ENCODE results near the gene EVX1.

Gene EVX1

GRCh38 chr7:27197137-27198042, 45.2 kb upstream of the EVX1 start:
- in situ Hi-C loops (cut with HindIII; ENCODE audit: low sequenced_read_pairs) = no loop called here
- DNase-seq (ENCODE audit: low read depth, low spot score) = no peak
- no peak for TF ChIP-seq CTCF (IDR thresholded peaks at IDR 0.05; ENCODE audit: low read depth, low read length)
- no peak overlapping the region for H3K4me3 ChIP-seq (ENCODE audit: low read depth, low read length)

- no peak overlapping the region for H3K4me3 ChIP-seq (ENCODE audit: low read depth, low read length)
- no peak for TF ChIP-seq CTCF (IDR thresholded peaks at IDR 0.05; ENCODE audit: low read depth, low read length)
- in situ Hi-C loops (cut with HindIII; ENCODE audit: low sequenced_read_pairs) = no loop called here
- DNase-seq (ENCODE audit: low read depth, low spot score) = no peak
Observed at GRCh38 chr7:27198138-27198841, 44.3 kb upstream of the EVX1 start.

- no peak overlapping the region for H3K4me3 ChIP-seq (ENCODE audit: low read depth, low read length)
- TF ChIP-seq CTCF (IDR thresholded peaks at IDR 0.05; ENCODE audit: low read depth, low read length) = no peak
- in situ Hi-C loops (cut with HindIII; ENCODE audit: low sequenced_read_pairs) = no loop called here
- no peak for DNase-seq (ENCODE audit: low read depth, low spot score)
Observed at GRCh38 chr7:27198871-27199801, 43.5 kb upstream of the EVX1 start.

GRCh38 chr7:27199849-27200760, 42.5 kb upstream of the EVX1 start, which contains the start of gene HOXA13:
Gene HOXA13 (minus strand): TSS chr7:27200091. CDS start chr7:27200077, 14 bp downstream.
- no peak for DNase-seq (ENCODE audit: low read depth, low spot score)
- no peak within 1 kb of the TSS for H3K4me3 ChIP-seq (ENCODE audit: low read depth, low read length)
- in situ Hi-C loops (cut with HindIII; ENCODE audit: low sequenced_read_pairs) = no loop called here
- TF ChIP-seq CTCF (IDR thresholded peaks at IDR 0.05; ENCODE audit: low read depth, low read length) = no peak

- TF ChIP-seq CTCF (IDR thresholded peaks at IDR 0.05; ENCODE audit: low read depth, low read length) = no peak
- no peak for DNase-seq (ENCODE audit: low read depth, low spot score)
- H3K4me3 ChIP-seq (ENCODE audit: low read depth, low read length) = no peak overlapping the region
- in situ Hi-C loops (cut with HindIII; ENCODE audit: low sequenced_read_pairs) = no loop called here
Observed at GRCh38 chr7:27200761-27201579, 41.6 kb upstream of the EVX1 start.

Data from astrocyte of the spinal cord (primary cell).